HG02642 (cell line): ENCODE measurements around the gene DDI2.

Source experiments
- ATAC-seq: cut with Tn5 transposase; IDR thresholded peaks from one replicate; pipeline ENCODE4 v1.9.1; 2021; ENCODE audit warnings: mild to moderate bottlenecking; ENCODE audit not compliant: unreplicated experiment, poor library complexity

Gene DDI2

DNA sequence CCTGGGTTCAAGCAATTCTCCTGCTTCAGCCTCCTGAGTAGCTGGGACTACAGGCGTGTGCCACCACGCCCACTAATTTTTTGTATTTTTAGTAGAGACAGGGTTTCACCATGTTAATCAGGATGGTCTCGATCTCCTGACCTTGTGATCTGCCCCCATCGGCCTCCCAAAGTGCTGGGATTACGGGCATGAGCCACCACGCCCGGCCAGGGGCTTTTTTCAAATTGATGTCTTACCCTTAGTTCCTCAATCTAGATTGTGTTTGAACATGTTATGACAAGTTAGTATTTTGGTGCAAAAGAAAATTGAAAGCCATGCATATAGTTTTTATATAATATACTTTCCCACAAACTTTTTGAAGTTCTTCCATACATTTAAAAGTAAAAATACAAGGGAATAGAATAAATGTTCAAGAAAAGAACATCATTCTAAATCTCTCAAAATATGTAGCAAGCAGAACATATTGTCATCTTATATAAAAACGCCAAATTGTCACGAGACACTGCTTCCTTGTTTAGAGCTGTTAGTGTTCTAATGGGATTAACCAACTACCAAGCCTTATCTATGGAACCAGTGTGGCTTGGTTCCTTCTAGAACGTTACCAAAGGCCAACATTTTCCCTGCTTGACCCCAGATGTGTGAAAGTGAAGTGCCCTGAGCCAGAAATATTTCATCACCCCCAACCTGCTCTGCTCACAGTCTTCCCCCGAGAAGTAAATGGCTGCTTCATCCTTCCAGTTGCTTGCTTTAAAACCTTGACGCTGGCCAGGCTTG, 57.3 kb downstream of the DDI2 start:
- no peak for ATAC-seq

DNA sequence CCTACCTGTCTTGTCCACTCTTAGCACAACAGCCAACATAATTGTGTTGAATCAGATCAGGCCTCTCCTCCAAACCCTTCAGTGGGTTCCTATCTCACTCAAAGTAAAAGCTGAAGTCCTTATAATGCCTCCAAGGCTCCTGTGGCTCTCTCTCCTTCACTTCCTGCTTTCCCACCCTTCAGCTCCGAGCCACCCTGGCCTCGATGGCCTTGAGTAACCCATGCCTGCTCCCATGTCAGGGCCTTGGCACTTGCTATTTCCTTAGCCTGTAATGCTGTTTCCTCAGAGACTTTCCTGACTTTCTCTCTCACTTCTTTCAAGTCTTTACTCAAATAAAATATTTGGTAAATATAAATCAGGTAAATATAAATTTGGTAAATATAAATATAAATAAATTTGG, 58.8 kb downstream of the DDI2 start:
- no peak for ATAC-seq

DNA sequence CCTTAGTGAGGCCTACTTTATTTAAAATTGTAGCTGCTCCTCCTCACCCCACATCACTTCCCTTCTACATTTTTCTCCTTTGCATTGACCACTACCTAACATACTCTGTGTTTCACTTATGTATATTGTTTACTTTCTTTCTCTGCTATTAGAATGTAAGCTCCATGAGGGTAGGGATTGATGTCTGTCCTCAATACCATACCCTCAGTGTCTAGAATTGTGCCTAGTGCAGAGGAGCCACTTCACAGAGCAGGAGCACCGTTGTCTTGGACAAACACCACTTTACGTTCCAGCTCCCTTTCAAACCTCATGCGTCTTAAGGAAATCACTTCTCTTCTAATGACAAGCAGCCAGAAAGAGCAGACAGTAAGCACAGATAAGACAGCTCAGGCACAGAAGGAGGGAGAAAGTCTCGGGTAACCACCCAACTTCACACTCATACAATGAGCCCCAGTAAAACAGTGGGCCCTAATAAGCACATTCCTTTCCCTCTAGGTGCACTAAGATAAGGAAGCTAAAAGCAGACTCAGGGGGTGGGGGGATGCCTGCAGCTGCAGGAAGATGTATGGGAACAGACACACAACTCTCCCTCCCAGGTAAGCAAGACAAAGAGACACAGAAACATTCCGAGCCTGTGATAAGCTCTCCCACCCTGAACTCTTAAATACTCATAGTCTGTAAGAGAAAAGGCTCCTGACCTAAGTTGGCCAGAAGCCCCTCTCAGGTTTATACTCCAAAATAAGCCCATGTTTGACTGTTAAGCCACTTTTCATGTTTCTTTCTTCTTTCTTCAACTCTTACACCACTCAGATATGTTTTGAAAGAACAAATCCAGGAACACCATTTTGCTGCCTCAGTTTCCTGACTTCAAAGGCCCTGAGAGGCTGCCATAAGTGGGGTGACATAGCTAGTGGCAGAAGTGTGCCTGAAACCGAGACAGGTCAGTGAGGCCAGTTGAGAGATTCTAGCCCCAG, 59.7 kb downstream of the DDI2 start:
- no peak for ATAC-seq

DNA sequence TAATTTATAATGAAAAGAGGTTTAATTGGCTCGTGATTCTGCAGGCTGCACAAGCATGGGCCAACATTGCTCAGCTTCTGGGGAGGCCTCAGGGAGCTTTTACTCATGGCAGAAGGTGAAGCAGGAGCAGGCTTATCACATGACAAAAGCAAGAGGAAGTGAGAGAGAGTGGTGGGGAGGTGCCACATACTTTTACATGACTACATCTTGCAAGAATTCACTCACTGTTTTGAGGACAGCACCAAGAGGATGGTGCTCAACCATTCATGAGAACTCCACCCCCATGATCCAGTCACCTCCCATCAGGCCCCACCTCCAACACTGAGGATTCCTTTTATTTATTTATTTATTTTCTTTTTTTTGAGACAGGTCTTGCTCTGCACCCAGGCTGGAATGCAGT, 61.3 kb downstream of the DDI2 start:
- ATAC-seq: no peak

DNA sequence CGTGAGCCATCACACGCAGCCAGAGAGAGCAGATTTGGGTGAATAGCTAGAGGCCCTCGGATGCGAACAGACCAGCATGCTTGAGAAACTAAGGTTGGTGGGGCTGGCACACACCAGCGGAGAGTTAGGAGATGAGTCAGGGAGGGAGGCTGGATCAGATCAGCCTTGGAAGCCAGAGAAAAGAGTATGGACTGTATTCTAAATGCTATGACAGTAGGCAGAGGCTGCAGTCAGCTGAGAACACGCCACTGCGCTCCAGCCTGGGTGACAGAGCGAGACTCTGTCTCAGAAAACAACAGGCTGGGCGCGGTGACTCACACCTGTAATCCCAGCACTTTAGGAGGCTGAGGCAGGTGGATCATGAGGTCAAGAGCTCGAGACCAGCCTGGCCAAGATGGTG, 62.9 kb downstream of the DDI2 start:
- no peak for ATAC-seq

DNA sequence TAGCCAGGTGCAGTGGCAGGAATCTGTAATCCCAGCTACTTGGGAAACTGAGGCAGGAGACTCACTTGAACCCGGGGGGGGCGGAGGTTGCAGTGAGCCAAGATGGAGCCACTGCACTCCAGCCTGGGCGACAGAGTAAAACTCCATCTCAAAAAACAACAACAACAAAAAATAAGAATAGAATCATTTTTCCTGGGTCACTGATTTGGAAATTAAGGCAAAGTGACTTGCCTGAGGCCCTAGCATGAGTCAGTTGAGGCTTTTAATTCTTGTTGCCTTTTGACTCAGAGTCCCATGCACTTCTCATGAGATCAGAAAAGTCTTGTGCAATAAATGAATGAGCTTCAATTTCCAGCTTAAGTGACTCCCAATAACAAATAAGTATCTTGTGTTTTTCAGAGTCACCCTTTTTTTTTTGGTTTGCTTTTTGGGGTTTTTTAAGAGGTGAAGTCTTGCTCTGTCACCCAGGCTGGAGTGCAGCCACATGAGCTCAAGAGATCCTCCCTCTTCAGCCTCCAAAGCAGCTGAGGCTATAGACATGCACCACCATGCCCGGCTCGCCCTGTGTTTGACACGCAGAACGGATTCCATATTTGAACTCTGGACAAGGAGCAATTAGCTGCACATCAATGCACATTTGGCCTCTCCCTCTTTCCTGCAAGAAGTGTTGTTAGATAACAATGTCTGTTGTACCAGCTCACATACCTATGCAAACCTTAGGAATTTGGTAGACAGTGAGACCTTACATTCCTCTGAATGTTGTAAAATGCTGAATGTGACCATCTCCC, 63.5 kb downstream of the DDI2 start:
- ATAC-seq: no peak

DNA sequence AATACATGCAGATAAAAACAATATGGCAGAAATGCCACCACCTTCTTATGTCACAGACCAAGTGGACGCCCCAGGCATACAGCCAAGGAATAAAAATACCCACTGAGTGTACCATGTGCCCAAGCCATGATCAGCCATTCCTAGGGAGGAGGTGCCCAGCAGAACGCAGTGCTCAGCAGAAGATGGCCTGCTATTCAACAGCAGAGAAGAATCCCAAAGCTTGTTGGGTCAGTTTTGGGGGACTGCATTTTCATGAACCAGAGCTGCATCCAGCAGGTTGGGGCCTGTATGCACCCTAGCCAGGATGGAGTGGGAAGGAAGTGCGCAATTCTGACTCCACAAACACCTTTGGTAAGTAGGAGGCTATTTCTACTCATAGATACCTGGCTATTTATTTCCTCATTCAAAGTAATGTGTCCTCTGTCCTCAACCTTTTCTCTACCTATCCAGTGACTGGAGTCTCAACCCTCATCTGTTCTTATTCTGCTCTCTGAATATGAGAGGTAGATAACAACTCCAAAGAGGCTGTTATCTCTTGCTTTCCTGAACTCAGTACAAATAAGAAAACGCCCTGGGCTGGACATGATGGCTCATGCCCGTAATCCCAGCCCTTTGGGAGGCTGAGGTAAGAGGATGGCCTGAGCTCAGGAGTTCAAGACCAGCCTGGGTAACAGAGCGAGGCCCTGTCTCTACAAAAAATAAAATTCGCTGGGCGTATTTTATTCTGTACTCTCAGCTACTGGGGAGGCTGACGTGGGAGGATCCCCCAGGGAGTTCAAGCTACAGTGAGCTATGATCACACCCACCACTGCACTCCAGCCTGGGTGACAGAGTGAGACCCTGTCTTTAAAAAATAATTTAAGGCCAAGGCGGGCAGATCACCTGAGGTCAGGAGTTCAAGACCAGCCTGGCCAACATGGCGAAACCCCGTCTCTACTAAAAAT, 64.4 kb downstream of the DDI2 start:
- ATAC-seq: no peak

DNA sequence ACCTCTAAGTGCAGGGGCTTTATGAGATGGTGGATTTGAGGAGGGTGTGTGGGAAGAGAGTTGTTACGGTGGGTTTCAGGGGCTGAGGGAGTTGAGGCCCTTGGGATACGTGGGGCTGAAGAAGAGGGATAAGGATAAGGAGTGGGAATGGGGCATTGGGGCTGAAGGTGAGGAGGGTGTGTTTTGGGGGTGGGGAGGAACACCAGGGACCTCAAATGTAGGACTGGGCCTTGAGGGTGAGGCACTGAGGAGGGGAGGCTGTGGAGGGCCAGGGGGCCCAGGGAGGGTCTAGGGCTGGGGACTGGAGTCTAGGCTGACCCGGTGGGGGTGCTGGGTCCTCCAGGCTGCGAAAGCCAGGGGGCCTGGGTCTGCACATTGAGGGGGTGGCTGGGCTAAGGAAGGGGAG, 65.7 kb downstream of the DDI2 start:
- no peak for ATAC-seq

DNA sequence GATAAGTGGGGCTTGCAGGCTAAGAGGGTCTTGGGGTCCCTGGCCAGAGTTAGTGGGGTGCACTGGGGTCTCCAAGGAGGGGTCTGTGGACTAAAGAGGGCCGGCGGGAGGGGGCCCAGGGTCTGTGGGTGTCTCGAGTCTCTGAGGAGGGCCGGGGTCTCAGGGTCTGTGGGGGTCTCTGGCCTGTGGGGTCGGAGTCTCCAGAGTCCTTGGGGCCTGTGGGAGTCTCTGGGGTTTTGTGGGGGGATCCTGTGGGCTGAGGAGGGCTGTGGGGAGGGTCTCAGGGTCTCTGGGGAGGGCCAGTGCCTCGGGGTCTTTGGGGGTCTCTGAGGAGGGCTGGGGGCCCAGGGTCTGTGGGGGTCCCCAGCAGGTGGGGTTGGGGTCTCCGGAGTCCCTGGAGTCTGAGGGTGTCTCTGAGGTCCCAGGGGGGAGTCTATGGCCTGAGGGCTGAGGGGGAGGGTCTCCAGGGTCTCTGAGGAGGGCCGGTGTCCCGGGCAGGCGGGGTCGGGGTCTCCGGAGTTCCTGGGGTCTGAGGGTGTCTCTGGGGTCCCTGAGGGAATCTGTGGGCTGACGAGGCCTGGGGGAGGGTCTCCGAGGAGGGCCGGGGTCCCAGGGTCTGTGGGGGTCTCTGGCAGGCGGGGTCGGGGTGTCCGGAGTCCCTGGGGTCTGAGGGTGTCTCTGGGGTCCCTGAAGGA, 66.2 kb downstream of the DDI2 start:
- ATAC-seq: no peak

DNA sequence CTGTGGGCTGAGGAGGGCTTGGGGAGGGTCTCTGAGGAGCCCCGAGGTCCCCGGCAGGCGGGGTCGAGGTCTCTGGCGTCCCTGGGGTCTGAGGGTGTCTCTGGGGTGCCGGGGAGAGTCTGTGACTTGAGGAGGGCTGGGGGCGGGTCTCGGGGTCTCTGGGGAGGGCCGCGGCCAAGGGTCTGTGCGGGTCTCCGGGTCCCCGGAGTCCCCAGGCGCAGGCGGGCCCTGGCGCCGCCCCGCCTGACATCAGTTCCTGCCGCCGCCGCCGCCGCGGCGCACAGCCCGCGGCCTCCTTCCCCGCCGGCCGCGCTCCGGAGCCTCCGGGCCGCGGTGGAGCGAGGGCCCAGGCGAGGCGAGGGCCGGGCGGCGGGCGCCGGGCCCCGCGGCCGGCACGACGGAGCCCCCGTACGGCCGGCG, 66.8 kb downstream of the DDI2 start, which contains the start of gene PLEKHM2:
PLEKHM2 (plus strand) TSS at position 279 of the 420 bp plus-strand sequence. CDS start 239 bp downstream, outside the sequence.
- peak; percentile 64 for ATAC-seq

DNA sequence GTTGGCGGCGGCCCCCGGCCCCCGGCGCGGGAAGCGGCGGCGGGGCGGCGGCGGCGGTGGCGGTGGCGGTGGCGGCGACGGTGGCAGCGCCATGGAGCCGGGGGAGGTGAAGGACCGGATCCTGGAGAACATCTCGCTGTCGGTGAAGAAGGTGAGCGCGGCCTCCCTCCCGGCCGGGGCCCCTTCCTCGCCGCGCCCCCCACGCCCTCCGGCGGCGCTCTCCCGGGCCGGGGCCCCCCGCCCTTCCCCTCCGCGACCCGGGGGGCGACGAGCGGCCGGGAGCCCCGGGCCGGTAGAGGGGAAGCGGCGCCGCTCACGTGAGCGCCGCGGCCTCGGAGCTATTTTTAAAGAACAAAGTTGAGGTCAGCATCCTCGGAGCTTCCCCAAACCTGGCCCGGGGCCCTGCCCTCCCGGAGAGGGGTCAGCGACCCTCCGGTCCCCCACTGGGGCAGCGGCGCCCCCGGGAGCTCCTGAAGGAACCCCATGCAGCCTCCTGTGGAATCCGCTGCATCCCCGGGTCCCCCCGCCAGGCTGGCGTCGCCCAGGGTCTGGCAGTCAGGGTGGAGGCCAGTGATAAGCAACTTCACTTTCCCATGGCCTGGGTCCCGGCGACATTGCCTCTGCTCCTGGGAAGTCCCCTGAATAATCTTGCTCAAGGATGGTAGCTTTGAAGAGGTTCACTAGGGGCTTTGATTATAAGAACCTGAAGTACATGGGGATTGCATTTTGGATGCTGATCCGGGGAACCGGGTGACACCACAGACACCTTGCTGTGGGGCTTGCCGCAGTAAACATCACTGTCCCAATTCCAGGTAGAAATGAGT, 67.4 kb downstream of the DDI2 start:
- ATAC-seq: peak; percentile 39

DNA sequence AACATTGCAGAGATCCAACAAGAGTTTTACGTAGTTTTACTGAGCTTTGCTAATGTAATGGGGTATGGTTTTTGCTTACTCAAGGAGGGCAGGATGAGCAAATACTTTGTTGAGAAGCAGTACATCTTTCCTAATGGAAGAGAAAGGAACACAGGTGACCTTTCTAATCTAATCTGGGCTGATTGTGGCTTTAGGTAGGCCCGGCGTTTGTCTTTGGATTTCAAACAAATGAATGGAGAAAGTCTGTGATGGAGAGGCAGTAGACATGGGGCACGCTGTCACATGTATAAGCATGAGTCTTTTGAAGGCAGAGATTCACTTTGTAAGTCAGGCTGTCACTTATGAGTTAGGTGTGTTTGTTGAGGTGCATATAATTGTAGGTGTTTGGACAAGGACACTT, 68.6 kb downstream of the DDI2 start:
- no peak for ATAC-seq

DNA sequence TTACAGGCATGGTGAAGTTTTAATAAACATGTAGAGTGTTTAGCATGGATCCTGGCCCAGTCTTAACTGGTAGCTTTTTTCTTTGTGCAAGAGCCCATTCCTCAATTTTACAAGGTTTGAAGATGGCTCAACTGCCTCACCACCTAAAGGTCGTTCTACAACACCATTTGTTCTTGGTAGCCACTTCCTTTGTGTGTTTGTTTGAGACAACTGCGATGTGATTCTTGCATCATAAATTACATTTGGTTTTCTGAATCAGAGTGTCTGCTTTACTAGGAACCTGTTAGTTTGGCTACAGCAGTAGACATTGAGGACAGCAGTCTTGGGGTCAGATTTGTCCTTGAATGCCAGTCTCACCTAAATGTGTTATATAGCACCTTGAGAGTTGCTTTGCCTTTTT, 70.2 kb downstream of the DDI2 start:
- ATAC-seq: no peak

DNA sequence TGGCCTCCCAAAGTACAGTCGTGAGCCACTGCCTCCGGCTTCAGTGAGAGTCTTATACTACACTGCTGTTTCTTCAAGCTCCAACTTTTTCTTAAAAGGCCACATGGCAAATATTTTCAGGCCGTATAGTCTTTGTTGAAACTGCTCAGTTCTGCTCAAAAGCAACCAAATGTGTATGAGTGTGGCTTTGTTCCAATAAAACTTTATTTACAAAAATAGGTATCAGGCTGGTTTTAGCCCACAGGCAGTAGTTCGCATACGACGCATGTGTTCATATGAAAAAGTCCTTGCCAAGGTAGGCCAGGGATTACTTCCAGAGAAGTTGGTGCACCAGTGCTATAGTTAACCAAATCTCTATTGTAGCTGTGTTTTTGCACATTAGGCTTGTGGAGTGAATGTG, 73.1 kb downstream of the DDI2 start:
- no peak for ATAC-seq

DNA sequence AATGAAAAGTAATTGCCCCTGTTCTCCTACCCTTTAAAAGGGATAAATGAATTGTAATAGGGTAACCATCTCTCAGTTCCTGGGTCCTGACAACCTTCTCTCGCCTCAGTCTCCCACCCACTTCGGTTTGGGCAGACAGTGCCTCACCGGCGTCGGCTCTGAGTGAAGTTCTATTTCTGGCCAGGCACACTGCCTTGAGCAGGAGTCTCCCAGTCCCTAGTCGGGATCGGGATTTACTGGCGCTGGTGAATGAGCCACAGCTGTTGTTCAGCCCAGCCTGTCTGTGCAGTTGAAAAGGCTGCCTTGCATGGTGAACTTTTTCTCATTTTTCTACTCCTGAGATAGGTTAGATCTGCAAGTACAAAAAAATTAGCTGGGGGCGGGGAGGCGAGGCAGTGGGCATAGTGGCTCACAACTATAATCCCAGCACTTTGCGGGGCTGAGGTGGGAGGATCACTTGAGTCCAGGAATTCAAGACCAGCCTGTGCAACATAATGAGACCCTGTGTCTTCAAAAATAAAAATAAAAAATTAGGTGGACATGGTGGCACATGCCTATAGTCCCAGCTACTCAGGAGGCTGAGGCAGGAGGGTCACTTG, 74.3 kb downstream of the DDI2 start:
- ATAC-seq: no peak

DNA sequence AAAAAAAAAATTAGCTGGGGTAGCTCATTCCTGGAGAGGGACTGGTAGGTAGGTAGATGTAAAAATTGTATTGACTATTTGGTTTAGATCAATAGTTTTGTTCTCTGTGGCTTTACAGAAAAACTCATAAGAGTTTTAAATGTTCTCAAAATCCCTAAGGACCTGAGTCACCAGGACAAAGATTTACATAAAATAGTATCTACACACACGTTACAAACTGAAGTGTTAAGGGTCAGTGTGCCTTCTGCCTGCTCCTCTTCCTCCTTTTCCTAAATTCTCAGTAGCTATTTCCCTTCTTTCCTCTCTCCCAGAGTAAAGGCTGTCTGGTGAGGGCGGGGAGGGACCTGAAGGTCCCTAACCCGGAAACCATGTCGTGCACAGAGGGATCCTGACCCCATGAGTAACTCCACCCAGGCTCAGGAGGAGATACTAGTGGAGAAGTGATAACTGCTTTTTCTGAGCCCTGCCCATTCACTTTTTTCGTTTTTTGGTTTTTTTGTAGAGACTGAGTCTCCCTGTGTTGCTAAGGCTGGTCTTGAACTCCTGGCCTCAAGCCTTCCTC, 74.9 kb downstream of the DDI2 start:
- ATAC-seq: no peak

DNA sequence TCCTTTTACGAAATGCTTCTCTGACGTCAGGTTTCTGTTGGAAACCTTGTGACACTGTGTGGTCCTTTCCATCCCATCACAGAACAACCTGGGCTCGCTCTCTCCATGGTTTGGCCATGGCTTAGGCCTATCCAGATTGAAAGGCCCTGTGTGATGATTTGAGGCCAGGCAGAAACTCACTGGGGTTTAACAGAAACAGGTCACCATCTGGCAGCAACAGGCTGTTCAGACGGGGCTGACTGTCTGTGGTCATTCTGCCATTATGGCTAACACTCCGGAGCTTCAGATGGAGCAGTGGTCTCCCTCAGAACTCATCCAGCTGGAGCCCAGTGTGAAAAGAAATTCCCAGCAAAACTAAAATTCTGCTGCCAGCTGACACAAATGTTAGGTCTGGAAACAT, 76.1 kb downstream of the DDI2 start:
- ATAC-seq: no peak
